SK-N-SH (cell line): ENCODE measurements around the gene GPR87. TPM values are rescaled to one million over a fixed set of nuclear protein-coding genes. Genes with fewer than 3 reads are reported as not detected.
A peak's percentile ranks its signal among the peaks of the same experiment; 100 is the strongest.

Experiments used
- CTCF ChIA-PET: fragments of 300-600, 350-600 bp; formaldehyde crosslinking; extraction: SDS; loops from one replicate; lab custom pipeline; 2021; lab: Yijun Ruan, JAX
- POLR2A ChIA-PET: fragments of 350-600 bp; sonication (Branson Sonifier 250); formaldehyde crosslinking; extraction: SDS; loops from one replicate; lab custom pipeline; 2020; ENCODE audit warnings: antibody characterized with exemption, inconsistent platforms; lab: Yijun Ruan, JAX
- DNase-seq: peaks from one replicate; pipeline ENCODE4 v3.0.0; 2012
- H2AFZ ChIP-seq: fragments of 200-600 bp; sonication (generic); 2 replicates; pipeline ENCODE4 v1.8.1; 2016; ENCODE audit warnings: antibody characterized with exemption, mild to moderate bottlenecking, low read depth
- H3F3A ChIP-seq: fragments of 200-600 bp; sonication (generic); replicated peaks from 2 replicates; pipeline ENCODE3; 2016; ENCODE audit warnings: antibody characterized with exemption, mild to moderate bottlenecking; ENCODE audit not compliant: insufficient read depth
- H3K27ac ChIP-seq, 2 experiments: fragments of 200-500 bp in 1 of 2; fragments of 200-600 bp in 1 of 2; sonication (Bioruptor generic) in 1 of 2; sonication (generic), shearing (Covaris generic) in 1 of 2; 2 replicates each; pipeline versions ENCODE4 v1.5.1 to v1.6.1; 2014 to 2016; ENCODE audit warnings: low read depth in 2 of 2, inconsistent platforms in 1 of 2, low read length in 1 of 2, mild to moderate bottlenecking in 1 of 2, mixed read lengths in 1 of 2
- H3K27me3 ChIP-seq: fragments of 200-600 bp; sonication (generic), shearing (Covaris generic); 2 replicates; pipeline ENCODE4 v1.6.1; 2016; ENCODE audit warnings: mixed run types; ENCODE audit not compliant: insufficient read depth
- H3K36me3 ChIP-seq, 2 experiments: fragments of 200-500 bp in 1 of 2; fragments of 200-600 bp in 1 of 2; sonication (Bioruptor generic) in 1 of 2; sonication (generic) in 1 of 2; replicated peaks in 1 of 2; 2 replicates each; pipeline versions ENCODE3 to v1.5.1; 2014 to 2016; ENCODE audit warnings: low read length in 1 of 2, mild to moderate bottlenecking in 1 of 2; ENCODE audit not compliant: insufficient read depth in 2 of 2, control insufficient read depth in 1 of 2
- H3K4me1 ChIP-seq, 2 experiments: fragments of 200-500 bp in 1 of 2; fragments of 200-600 bp in 1 of 2; sonication (Bioruptor generic) in 1 of 2; sonication (generic), shearing (Covaris generic) in 1 of 2; 2 replicates each; pipeline versions ENCODE4 v1.5.1 to v1.6.1; 2014 to 2016; ENCODE audit warnings: low read depth in 1 of 2, low read length in 1 of 2, mixed run types in 1 of 2; ENCODE audit not compliant: insufficient read depth in 2 of 2, control insufficient read depth in 1 of 2
- H3K4me2 ChIP-seq: fragments of 200-600 bp; sonication (generic), shearing (Covaris generic); 2 replicates; pipeline ENCODE4 v1.6.1; 2017; ENCODE audit warnings: mixed run types
- H3K4me3 ChIP-seq, 2 experiments: fragments of 200-500 bp in 1 of 2; fragments of 200-600 bp in 1 of 2; sonication (Bioruptor generic) in 1 of 2; sonication (generic), shearing (Covaris generic) in 1 of 2; 2 replicates each; pipeline versions ENCODE4 v1.5.1 to v1.8.1; 2014 to 2016; ENCODE audit warnings: low read depth in 2 of 2, inconsistent platforms in 1 of 2, low read length in 1 of 2, mild to moderate bottlenecking in 1 of 2, mixed read lengths in 1 of 2, moderate library complexity in 1 of 2
- H3K79me2 ChIP-seq: fragments of 200-600 bp; sonication (generic); 2 replicates; pipeline ENCODE4 v1.8.1; 2017; ENCODE audit warnings: mild to moderate bottlenecking; ENCODE audit not compliant: insufficient read depth
- H3K9ac ChIP-seq: fragments of 200-600 bp; sonication (generic); 2 replicates; pipeline ENCODE4 v1.6.1; 2017; ENCODE audit warnings: mixed run types
- H3K9me2 ChIP-seq: fragments of 200-600 bp; sonication (generic); 2 replicates; pipeline ENCODE4 v1.6.1; 2017; ENCODE audit warnings: mixed run types
- H3K9me3 ChIP-seq: fragments of 200-600 bp; sonication (generic); 2 replicates; pipeline ENCODE4 v1.6.1; 2017; ENCODE audit warnings: mixed run types, mild to moderate bottlenecking, moderate library complexity
- H4K20me1 ChIP-seq: fragments of 200-600 bp; sonication (generic); 2 replicates; pipeline ENCODE4 v1.6.1; 2017; ENCODE audit warnings: mild to moderate bottlenecking, mixed run types; ENCODE audit not compliant: insufficient read depth
- ELF1 ChIP-seq: IDR thresholded peaks from 2 replicates; pipeline ENCODE4 v1.4.0; 2012
- EP300 ChIP-seq, 2 experiments: IDR thresholded peaks; 2 replicates each; pipeline versions ENCODE4 v1.4.0 to v1.6.1; 2012; ENCODE audit warnings: borderline replicate concordance in 1 of 2, low read depth in 1 of 2, low read length in 1 of 2
- EZH2phosphoT487 ChIP-seq: fragments of 200-600 bp; sonication (generic); IDR thresholded peaks from 2 replicates; pipeline ENCODE4 v1.6.1; 2017; ENCODE audit warnings: low read depth, mixed run types, mild to moderate bottlenecking, antibody characterized with exemption, moderate library complexity, borderline replicate concordance
- FOSL2 ChIP-seq: IDR thresholded peaks from 2 replicates; pipeline ENCODE4 v1.4.0; 2012; ENCODE audit warnings: low read depth, mild to moderate bottlenecking, moderate library complexity, borderline replicate concordance
- GABPA ChIP-seq: IDR thresholded peaks from 2 replicates; pipeline ENCODE4 v1.4.0; 2012; ENCODE audit warnings: low read depth, mild to moderate bottlenecking
- MEF2A ChIP-seq: IDR thresholded peaks from 2 replicates; pipeline ENCODE4 v1.4.0; 2012; ENCODE audit warnings: low read depth, borderline replicate concordance
- MXI1 ChIP-seq: IDR thresholded peaks from 2 replicates; pipeline ENCODE4 v1.6.1; 2012; ENCODE audit warnings: mild to moderate bottlenecking, low read depth, low read length, improper control_type of control experiment
- NFIC ChIP-seq: IDR thresholded peaks from 2 replicates; pipeline ENCODE4 v1.4.0; 2012; ENCODE audit warnings: borderline replicate concordance
- POLR2AphosphoS5 ChIP-seq: IDR thresholded peaks from 2 replicates; pipeline ENCODE4 v1.6.1; 2012; ENCODE audit warnings: low read depth, low read length
- RFX5 ChIP-seq: IDR thresholded peaks from 2 replicates; pipeline ENCODE4 v1.6.1; 2012; ENCODE audit warnings: mild to moderate bottlenecking, improper control_type of control experiment, low read length
- TAF1 ChIP-seq: IDR thresholded peaks from 2 replicates; pipeline ENCODE4 v1.6.1; 2012; ENCODE audit warnings: low read depth, mild to moderate bottlenecking, low read length, moderate library complexity, borderline replicate concordance
- TCF12 ChIP-seq: IDR thresholded peaks from 2 replicates; pipeline ENCODE4 v1.4.0; 2012
- WGBS: methylation state at CpG from one replicate; pipeline ENCODE4 v1.1.6; 2017; ENCODE audit warnings: low lambda C conversion rate; 5-methylcytosine and 5-hydroxymethylcytosine counted together
- polyA plus RNA-seq, 3 experiments: library from polyadenylated mRNA; depleted of rRNA; stranded (reverse); fragments of >200 nt; gene quantifications; 2 replicates each; pipeline ENCODE4 v1.2.3, GENCODE V29; 2012
- TF ChIP-seq, protein P1 (sequence below): fragments of 200-600 bp; sonication (generic); IDR thresholded peaks from 2 replicates; pipeline ENCODE4 v1.6.1; 2017; ENCODE audit warnings: antibody characterized with exemption, mild to moderate bottlenecking, moderate library complexity

GPR87 gene
- polyA plus RNA-seq, 1 of the 3 experiments (the other 2 are of a cell fraction) = 2.3 TPM

DNA sequence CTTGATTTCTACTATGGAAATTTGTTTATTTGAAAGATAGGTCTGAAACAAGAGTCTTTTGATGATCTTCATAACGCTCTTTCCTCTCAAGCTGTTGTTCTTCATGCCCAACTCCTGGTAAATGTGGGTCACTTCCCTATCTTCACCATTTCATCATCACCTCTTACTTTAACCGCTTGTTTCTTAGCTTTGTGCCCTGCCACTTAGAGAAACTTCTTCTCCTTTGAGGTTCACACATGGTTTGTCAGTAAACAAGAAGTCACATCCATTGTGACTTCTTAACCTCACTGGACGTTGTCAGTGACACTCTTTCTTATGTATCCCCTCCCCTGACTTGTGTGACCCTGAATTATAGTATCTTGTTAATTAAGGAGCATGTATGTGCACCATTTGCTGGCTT lies 29.7 kb upstream of the GPR87 start:
- ChIA-PET POLR2A (no interaction called here), CTCF (interaction anchor here (1.1 to 1.3 kb wide), 3 partner anchors 12 to 21 kb away, joined by 3 read pairs; no protein-coding TSS in a partner anchor)
- H3K79me2 ChIP-seq = no peaks in the 10 kb centered on the region
- no peak overlapping the region for H3K4me2 ChIP-seq
- 51% methylated on average over 3 of the region's 3 CpGs for WGBS
- no peaks in the 10 kb centered on the region for H3K9me2 ChIP-seq
- no peak for DNase-seq
- no peaks in the 10 kb centered on the region for H3K9me3 ChIP-seq
- no peak for TF ChIP-seq POLR2AphosphoS5
- TF ChIP-seq RFX5 = no peak
- no peak for TF ChIP-seq EP300 (IDR thresholded peaks at IDR 0.05; ENCODE audit: borderline replicate concordance in 1 of 2, low read depth in 1 of 2, low read length in 1 of 2)
- no peak for TF ChIP-seq MXI1
- TF ChIP-seq, protein P1, sequence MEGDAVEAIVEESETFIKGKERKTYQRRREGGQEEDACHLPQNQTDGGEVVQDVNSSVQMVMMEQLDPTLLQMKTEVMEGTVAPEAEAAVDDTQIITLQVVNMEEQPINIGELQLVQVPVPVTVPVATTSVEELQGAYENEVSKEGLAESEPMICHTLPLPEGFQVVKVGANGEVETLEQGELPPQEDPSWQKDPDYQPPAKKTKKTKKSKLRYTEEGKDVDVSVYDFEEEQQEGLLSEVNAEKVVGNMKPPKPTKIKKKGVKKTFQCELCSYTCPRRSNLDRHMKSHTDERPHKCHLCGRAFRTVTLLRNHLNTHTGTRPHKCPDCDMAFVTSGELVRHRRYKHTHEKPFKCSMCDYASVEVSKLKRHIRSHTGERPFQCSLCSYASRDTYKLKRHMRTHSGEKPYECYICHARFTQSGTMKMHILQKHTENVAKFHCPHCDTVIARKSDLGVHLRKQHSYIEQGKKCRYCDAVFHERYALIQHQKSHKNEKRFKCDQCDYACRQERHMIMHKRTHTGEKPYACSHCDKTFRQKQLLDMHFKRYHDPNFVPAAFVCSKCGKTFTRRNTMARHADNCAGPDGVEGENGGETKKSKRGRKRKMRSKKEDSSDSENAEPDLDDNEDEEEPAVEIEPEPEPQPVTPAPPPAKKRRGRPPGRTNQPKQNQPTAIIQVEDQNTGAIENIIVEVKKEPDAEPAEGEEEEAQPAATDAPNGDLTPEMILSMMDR = no peak
- no peak for TF ChIP-seq TAF1
- TF ChIP-seq EZH2phosphoT487 = no peak
- no peak for TF ChIP-seq GABPA
- TF ChIP-seq TCF12 = no peak
- TF ChIP-seq FOSL2 = no peak
- no peak for TF ChIP-seq MEF2A
- TF ChIP-seq, all 33 proteins: peak for 0
- Histone ChIP-seq H3K27ac (no peak overlapping the region), H3K4me1 (peaks cover 0 to 2% of the 10 kb centered on the region in 2 experiments; a peak in 1 of 4 replicates), H3K9ac (no peak overlapping the region), H3K4me3 (no peak overlapping the region), H3F3A (no peaks in the 10 kb centered on the region), H3K27me3 (peaks cover 9% of the 10 kb centered on the region; the same call in 1 of the 2 replicates), H2AFZ (no peak overlapping the region), H3K36me3 (no peaks in the 10 kb centered on the region), H4K20me1 (no peaks in the 10 kb centered on the region)

DNA sequence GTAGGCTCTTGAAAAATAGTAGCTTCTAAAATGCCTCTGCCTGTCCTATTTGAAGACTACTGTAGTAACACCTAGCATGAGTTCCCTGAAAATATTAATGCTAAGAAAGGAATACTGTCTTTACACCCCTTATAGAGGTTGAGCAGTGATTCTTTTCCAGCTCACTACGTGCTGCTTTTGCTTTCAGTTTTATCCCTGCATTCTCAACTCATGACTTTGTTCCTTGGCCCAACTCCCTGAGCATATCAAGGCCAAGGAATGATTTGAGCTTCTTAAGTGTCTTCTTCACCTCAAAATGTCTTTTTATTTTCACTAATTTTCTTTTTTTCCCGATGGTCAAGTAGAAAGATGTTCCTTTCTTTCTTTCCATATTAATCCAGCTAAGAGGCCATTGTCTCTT lies 29.2 kb upstream of the GPR87 start:
- no peaks in the 10 kb centered on the region for H3K36me3 ChIP-seq
- peaks cover 0 to 2% of the 10 kb centered on the region in 2 experiments; a peak in 2 of 4 replicates for H3K4me1 ChIP-seq
- peaks cover 9% of the 10 kb centered on the region; the same call in 1 of the 2 replicates for H3K27me3 ChIP-seq
- H3K27ac ChIP-seq = no peak overlapping the region
- H3K9me2 ChIP-seq = no peaks in the 10 kb centered on the region
- WGBS = 23% methylated on average over 2 of the region's 2 CpGs
- H2AFZ ChIP-seq = no peak overlapping the region
- peak overlapping the region; percentile 26; the same call in 1 of the 2 replicates for H3K4me2 ChIP-seq
- CTCF ChIA-PET = interaction anchor here (1.1 to 1.3 kb wide), 3 partner anchors 12 to 21 kb away, joined by 3 read pairs; no protein-coding TSS in a partner anchor
- peak; percentile 7; the same call in 1 of the 2 replicates for TF ChIP-seq NFIC
- TF ChIP-seq ELF1 = no peak
- TF ChIP-seq, all 33 proteins: peak for 1
- Histone ChIP-seq H3F3A (no peaks in the 10 kb centered on the region), H3K9me3 (no peaks in the 10 kb centered on the region), H4K20me1 (no peaks in the 10 kb centered on the region), H3K4me3 (peak overlapping the region in 1 of 2 experiments; percentile 23; a peak in 2 of 4 replicates), H3K79me2 (no peaks in the 10 kb centered on the region), H3K9ac (no peak overlapping the region)
- POLR2A ChIA-PET = no interaction called here
- DNase-seq = no peak
